ENCODE measurements around the gene CD14. TPM values are rescaled to one million over a fixed set of nuclear protein-coding genes. Genes with fewer than 3 reads are reported as not detected.
"Not testable (repeated sequence)": the region's sequence is repeated elsewhere in the genome, so short reads cannot be mapped to it uniquely, and the experiment has no call there.

Gene CD14
- total RNA-seq, 2 experiments from 2014 or later, result 0.21 to 0.37 TPM

- ChIA-PET POLR2A (no interaction called here), CTCF (no interaction called here)
- H3K4me1 Mint-ChIP-seq, result peaks cover 13% of the 10 kb centered on the region
- peaks cover 11% of the 10 kb centered on the region for H3K27me3 Mint-ChIP-seq
- no peaks in the 10 kb centered on the region for H3K36me3 Mint-ChIP-seq (ENCODE audit: low read depth)
- no peak for DNase-seq
- H3K27ac Mint-ChIP-seq, result no peak overlapping the region
- no peak overlapping the region for H3K4me3 Mint-ChIP-seq
- H3K9me3 Mint-ChIP-seq, result no peaks in the 10 kb centered on the region
These were observed 25.9 kb downstream of the CD14 start for GRCh38 chr5:140607031-140607430.

DNA sequence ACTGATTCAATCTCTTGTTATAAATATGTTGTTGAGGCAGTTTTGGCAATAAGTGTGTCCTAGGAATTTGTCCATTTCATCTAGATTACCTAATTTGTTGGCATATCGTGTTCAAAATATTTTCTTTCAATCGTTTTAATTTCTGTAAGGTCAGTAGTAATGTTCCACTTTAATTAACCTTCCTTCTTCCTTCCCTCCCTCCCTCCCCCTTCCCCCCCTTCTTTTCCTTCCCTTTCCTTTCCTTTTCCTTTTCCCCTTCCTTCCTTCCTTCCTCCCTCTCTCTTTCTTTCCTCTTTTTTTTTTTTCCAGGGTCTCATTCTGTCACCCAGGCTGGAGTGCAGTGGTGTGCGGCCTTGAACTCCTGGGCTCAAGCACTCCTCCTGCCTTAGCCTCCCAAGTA is 27.1 kb downstream of the CD14 start:
- CTCF ChIA-PET, result interaction anchor here (0.7 to 0.9 kb wide), 2 partner anchors 29 to 67 kb away, joined by 3 read pairs; no protein-coding TSS in a partner anchor
- H3K4me3 Mint-ChIP-seq, result no peak overlapping the region
- H3K9me3 Mint-ChIP-seq, result no peaks in the 10 kb centered on the region
- peaks cover 4% of the 10 kb centered on the region for H3K4me1 Mint-ChIP-seq
- H3K27me3 Mint-ChIP-seq, result peaks cover 8% of the 10 kb centered on the region
- DNase-seq, result no peak
- POLR2A ChIA-PET, result no interaction called here
- no peak overlapping the region for H3K27ac Mint-ChIP-seq
- H3K36me3 Mint-ChIP-seq (ENCODE audit: low read depth), result no peaks in the 10 kb centered on the region

DNA sequence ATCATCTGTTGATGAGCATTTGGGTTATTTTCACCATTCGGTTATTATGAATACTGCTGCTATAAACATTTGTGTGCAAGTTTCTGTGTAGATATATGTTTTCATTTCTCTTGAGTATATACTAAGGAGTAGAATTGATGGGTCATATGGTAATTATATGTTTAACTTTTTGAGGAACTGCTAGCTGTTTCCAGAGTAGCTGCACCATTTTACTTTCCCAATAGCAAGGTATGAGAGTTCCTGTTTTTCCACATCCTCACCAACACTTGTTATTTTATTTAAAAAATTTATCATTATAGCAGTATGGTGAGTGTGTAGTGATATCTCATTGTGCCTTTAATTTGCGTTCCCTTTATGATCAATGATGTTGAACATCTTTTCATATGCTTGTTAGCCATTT is 29.2 kb downstream of the CD14 start:
- ChIA-PET CTCF (interaction anchor here (0.8 to 1.3 kb wide), 2 partner anchors 10 to 34 kb away, joined by 3 to 5 read pairs; no protein-coding TSS in a partner anchor), POLR2A (no interaction called here)
- Mint-ChIP-seq H3K4me1 (no peaks in the 10 kb centered on the region), H3K27me3 (peaks cover 6% of the 10 kb centered on the region), H3K4me3 (no peak overlapping the region), H3K27ac (peak overlapping the region; percentile 13), H3K9me3 (no peaks in the 10 kb centered on the region), H3K36me3 (ENCODE audit: low read depth) (no peaks in the 10 kb centered on the region)
- DNase-seq, result no peak

DNA sequence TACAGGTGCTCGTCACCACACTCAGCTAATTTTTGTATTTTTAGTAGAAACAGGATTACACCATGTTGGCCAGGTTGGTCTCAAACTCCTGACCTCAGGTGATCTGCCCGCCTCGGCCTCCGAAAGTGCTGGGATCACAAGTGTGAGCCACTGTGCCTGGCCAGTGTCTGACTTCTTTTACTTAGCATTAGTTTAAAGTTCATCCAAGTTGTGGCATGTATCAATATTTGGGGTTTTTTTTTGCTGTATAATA is 29.6 kb downstream of the CD14 start:
- DNase-seq; H3K9me3 Mint-ChIP-seq; H3K36me3 Mint-ChIP-seq (ENCODE audit: low read depth); CTCF ChIA-PET; H3K27me3 Mint-ChIP-seq; H3K4me1 Mint-ChIP-seq; POLR2A ChIA-PET; H3K4me3 Mint-ChIP-seq: not testable (repeated sequence)
- H3K27ac Mint-ChIP-seq, result peak overlapping the region; percentile 13

DNA sequence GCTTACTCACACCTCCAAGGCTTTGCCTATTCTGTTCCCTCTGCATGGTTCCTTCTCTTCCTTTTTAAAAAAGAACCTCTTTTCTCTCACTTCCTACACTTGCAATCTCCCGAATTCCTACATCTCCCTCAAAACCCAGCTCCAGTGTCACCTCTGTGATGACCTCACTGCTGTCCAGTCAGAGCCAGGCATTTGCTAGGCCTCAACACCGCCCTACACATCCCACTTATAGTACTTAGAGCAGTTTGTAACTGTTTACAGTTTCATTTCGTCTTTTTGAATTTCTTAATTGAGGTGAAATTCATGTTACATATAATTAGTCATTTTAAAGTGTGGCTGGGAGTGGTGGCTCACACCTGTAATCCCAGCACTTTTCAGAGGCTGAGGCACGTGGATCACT is 30.8 kb downstream of the CD14 start:
- H3K4me1 Mint-ChIP-seq, result no peaks in the 10 kb centered on the region
- no peak overlapping the region for H3K27ac Mint-ChIP-seq
- no peak overlapping the region for H3K4me3 Mint-ChIP-seq
- H3K36me3 Mint-ChIP-seq (ENCODE audit: low read depth), result no peaks in the 10 kb centered on the region
- ChIA-PET CTCF (no interaction called here), POLR2A (no interaction called here)
- peaks cover 6% of the 10 kb centered on the region for H3K27me3 Mint-ChIP-seq
- no peak for DNase-seq
- no peaks in the 10 kb centered on the region for H3K9me3 Mint-ChIP-seq

DNA sequence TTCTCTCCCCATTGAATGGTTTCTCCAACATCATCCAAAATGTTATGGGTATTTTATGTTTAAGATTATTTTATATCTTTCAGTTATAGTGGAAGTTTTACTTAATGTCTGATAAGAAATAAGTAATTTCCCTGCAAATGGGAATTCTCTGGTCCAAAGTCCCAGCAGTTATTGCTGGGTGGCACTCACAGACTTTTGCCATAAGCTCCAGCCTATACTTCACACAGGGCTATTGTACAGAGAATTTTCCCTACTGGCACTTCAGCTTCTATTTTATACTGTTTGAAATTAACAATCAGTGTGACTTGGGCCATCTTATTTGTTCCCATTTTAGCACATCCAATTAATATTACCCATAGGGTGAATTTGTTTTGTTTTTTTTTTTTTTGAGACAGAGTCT is 32.9 kb downstream of the CD14 start:
- Mint-ChIP-seq H3K27ac (no peak overlapping the region), H3K27me3 (peaks cover 4% of the 10 kb centered on the region), H3K4me3 (no peak overlapping the region), H3K4me1 (no peaks in the 10 kb centered on the region), H3K36me3 (ENCODE audit: low read depth) (no peaks in the 10 kb centered on the region), H3K9me3 (no peaks in the 10 kb centered on the region)
- no peak for DNase-seq
- ChIA-PET CTCF (interaction anchor here (0.5 to 1.3 kb wide), 3 partner anchors 11 to 32 kb away, joined by 3 to 4 read pairs (median 4); no protein-coding TSS in a partner anchor), POLR2A (no interaction called here)

GRCh38 chr5:140598836-140599235 is 34.1 kb downstream of the CD14 start:
- DNase-seq, result no peak
- CTCF ChIA-PET, result interaction anchor here (0.5 kb wide), 1 partner anchor 919 kb away, joined by 4 read pairs; no protein-coding TSS in a partner anchor
- Mint-ChIP-seq H3K27ac (no peak overlapping the region), H3K4me3 (no peak overlapping the region), H3K9me3 (no peaks in the 10 kb centered on the region), H3K27me3 (no peaks in the 10 kb centered on the region), H3K4me1 (no peaks in the 10 kb centered on the region), H3K36me3 (ENCODE audit: low read depth) (no peaks in the 10 kb centered on the region)
- POLR2A ChIA-PET, result no interaction called here

DNA sequence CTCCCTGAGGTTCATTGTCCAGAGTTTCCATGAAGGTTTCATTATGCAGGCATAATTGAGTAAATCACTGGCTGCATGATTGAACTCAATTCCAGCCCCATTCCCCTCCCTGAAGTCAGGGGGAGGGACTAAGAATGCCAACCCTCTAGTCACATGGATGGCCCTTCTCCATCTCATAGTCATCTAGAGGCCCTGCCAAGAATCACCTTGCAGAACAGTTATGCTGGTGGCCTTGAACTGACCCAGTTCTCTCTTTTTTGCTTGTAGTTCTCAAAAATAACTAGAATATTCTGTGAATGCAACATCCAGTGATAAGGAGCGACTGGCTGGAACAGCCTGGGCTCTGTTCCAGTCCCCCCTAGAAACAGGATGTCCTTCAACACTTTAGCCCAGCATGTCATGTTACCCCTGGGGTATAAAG is 36.6 kb downstream of the CD14 start:
- H3K4me1 Mint-ChIP-seq, result peaks cover 5% of the 10 kb centered on the region
- H3K27ac Mint-ChIP-seq, result no peak overlapping the region
- H3K36me3 Mint-ChIP-seq (ENCODE audit: low read depth), result no peaks in the 10 kb centered on the region
- DNase-seq, result no peak
- no peaks in the 10 kb centered on the region for H3K27me3 Mint-ChIP-seq
- CTCF ChIA-PET, result no interaction called here
- POLR2A ChIA-PET, result no interaction called here
- H3K9me3 Mint-ChIP-seq, result no peaks in the 10 kb centered on the region
- no peak overlapping the region for H3K4me3 Mint-ChIP-seq

GRCh38 chr5:140595538-140596300 is 37.3 kb downstream of the CD14 start:
- Mint-ChIP-seq H3K4me1 (peaks cover 5% of the 10 kb centered on the region), H3K27me3 (no peaks in the 10 kb centered on the region), H3K27ac (no peak overlapping the region), H3K4me3 (no peak overlapping the region), H3K36me3 (ENCODE audit: low read depth) (no peaks in the 10 kb centered on the region), H3K9me3 (no peaks in the 10 kb centered on the region)
- ChIA-PET POLR2A (no interaction called here), CTCF (interaction anchor here (1.0 kb wide), 1 partner anchor 14 kb away, joined by 4 read pairs; no protein-coding TSS in a partner anchor)
- DNase-seq, result no peak

DNA sequence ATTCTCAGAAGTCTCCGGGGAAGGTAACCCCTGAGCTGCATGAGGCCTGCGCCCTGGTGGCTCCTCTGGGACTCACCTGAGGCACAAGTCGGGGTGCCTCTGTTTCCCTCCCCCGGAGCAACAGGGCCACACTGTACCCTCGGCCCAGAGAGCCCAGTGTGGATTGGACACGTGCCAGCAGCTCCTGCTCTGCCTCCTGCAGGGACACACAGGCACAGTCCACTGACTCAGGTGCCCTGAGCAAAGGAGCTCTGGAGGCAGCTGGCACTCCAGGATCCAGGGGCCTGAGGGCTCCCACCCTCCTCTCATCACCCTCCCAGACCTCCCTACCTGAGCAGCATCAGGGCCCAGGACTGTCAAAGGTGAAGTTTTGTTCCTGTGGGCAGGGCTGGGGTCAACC is 38.8 kb downstream of the CD14 start:
- Mint-ChIP-seq H3K4me1 (peaks cover 5% of the 10 kb centered on the region), H3K9me3 (no peaks in the 10 kb centered on the region)

GRCh38 chr5:140593070-140593469 is 39.9 kb downstream of the CD14 start:
- H3K27me3 Mint-ChIP-seq; H3K4me1 Mint-ChIP-seq; H3K36me3 Mint-ChIP-seq (ENCODE audit: low read depth); POLR2A ChIA-PET; DNase-seq; H3K9me3 Mint-ChIP-seq: not testable (repeated sequence)
- Mint-ChIP-seq H3K4me3 (peak overlapping the region; percentile 44), H3K27ac (peak overlapping the region; percentile 54)
- CTCF ChIA-PET, result interaction anchor here (1.3 kb wide), 1 partner anchor 11 kb away, joined by 5 read pairs; no protein-coding TSS in a partner anchor

More for the DNA sequence above, 38.8 kb downstream of the CD14 start:
- no peaks in the 10 kb centered on the region for H3K36me3 Mint-ChIP-seq (ENCODE audit: low read depth)
- DNase-seq, result no peak
- ChIA-PET CTCF (interaction anchor here (0.8 to 1.3 kb wide), 3 partner anchors 10 to 39 kb away, joined by 3 to 5 read pairs (median 3); partner anchors contain the start of gene CD14), POLR2A (no interaction called here)
- H3K27me3 Mint-ChIP-seq, result no peaks in the 10 kb centered on the region
- H3K27ac Mint-ChIP-seq, result no peak overlapping the region
- H3K4me3 Mint-ChIP-seq, result no peak overlapping the region

GRCh38 chr5:140591747-140592372 is 41.1 kb downstream of the CD14 start:
- no peaks in the 10 kb centered on the region for H3K36me3 Mint-ChIP-seq (ENCODE audit: low read depth)
- ChIA-PET CTCF (no interaction called here), POLR2A (no interaction called here)
- H3K27ac Mint-ChIP-seq, result no peak overlapping the region
- H3K9me3 Mint-ChIP-seq, result no peaks in the 10 kb centered on the region
- peaks cover 2% of the 10 kb centered on the region for H3K27me3 Mint-ChIP-seq
- H3K4me1 Mint-ChIP-seq, result peaks cover 5% of the 10 kb centered on the region
- no peak for DNase-seq
- H3K4me3 Mint-ChIP-seq, result no peak overlapping the region

- no peaks in the 10 kb centered on the region for H3K9me3 Mint-ChIP-seq
- CTCF ChIA-PET, result interaction anchor here (1.1 kb wide), 1 partner anchor 67 kb away, joined by 3 read pairs; no protein-coding TSS in a partner anchor
These were observed 42.1 kb downstream of the CD14 start for GRCh38 chr5:140590861-140591260.

More at GRCh38 chr5:140590861-140591260, 42.1 kb downstream of the CD14 start:
- Mint-ChIP-seq H3K4me3 (no peak overlapping the region), H3K36me3 (ENCODE audit: low read depth) (no peaks in the 10 kb centered on the region), H3K27ac (no peak overlapping the region), H3K4me1 (peaks cover 5% of the 10 kb centered on the region), H3K27me3 (peaks cover 6% of the 10 kb centered on the region)
- no peak for DNase-seq
- POLR2A ChIA-PET, result no interaction called here
